Measurements from ENCODE around the gene RNF141.

RNF141 gene

DNA sequence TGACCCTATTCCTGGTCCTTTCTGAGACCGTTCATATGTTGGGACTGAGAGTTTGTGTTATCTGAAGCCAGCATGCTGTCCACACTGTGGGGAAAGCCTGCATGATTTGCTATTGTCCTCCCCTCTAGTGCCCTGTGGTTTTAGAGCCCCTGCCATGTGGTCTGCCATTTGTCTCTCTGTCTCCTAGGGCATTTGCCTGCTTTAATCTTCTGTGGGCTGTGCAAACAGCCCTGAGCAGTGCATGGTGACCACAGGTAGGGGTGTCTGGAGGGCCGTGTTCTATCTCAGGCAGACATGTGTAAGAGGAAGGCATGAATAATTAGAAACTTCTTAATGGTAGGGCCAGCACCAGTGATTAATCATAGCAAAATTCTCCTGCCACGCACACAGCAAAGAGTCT is 62.9 kb downstream of the RNF141 start:
- no peak for DNase-seq

DNA sequence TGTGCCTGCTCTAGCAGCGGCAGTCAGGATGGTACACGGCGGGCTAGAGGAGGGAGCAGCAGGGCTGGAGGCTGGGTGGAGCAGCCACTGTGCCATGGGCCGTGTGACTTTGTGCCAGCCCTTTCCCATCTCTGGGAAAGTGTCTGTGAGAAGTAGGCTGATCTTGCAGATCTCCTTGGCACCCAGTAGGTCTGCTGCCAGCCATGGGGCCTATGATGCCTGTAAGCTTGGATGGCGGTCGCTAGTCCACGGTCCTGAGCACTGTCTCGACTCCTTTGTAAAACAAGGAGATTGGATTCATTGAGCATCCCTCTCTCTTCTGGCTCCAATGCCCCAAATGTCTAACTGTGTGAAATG is 63.3 kb downstream of the RNF141 start:
- no peak for DNase-seq

DNA sequence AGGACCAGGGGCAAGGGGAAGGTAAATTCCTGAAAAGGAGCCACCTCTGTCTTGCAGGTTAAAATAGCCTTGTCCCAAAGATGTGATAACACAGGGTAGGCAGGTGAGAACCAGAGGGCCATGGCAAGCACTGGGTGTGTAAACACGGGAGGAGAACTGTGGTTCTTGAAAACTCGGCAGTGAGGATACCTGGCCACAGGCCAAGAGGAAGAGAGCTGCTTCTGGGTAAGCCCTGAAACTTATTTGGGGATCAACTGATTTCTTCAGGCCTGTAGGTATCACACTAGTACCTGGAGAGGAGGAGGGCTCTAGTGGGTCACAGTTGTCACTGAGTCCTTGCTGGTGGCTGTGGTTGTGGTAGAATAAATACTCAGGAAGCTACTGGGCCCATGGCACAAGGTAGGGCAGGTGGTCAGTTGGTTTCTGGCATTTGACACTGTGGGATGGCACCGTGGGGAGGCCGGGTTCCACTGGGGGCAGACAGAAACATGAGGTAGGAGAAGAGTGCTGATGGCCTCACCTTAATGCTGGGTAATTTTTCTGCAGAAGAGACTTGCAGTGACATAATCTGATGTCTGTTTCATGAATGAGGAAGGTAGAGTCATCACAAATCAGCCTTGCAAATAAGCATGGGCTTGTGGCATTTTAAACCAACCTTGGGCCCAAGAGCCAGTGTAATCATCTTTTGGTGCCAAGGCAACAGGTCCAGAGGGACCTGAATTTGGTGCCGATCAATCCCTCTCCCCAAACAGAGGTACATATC is 63.9 kb downstream of the RNF141 start:
- DNase-seq, result no peak

DNA sequence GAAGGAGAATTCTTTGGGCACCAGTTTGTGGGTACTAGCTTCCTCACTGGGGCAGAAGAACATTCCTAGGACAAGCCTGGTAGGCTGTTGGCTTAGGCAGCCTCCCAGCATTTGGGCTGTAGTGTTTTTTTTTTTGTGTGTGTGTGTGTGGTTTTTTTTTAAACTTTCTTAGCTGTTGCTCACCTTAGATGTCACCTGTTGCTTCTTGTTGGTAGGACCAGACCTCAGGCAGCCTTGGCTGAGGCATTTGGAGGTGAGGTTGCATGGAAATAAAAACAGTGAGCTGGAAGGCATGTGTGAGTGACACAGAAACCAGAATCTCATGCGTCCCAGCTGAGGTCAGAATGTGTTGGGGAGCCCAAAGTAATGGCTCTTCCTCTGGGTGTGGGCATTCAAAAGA is 64.6 kb downstream of the RNF141 start:
- no peak for DNase-seq

DNA sequence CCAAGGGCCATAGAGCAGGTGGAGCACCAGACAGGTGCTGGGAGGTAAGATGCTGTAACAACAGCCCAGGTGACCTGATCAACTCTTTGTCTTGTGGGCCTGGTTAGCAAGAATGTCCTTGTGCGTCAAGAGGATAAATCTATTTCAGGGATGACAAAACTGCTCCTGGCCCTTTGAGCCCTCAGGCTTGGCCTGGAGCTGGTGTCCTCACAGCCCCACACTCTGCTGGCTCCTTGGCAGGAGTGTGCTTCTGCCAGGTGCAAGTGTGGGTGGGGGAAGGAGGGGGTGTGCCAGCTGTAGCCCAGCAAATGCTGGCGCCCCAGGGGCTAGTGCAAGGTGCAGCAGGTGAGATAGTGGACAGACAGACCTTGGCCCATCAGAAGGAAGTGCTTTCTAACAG is 66.4 kb downstream of the RNF141 start:
- DNase-seq, result no peak

DNA sequence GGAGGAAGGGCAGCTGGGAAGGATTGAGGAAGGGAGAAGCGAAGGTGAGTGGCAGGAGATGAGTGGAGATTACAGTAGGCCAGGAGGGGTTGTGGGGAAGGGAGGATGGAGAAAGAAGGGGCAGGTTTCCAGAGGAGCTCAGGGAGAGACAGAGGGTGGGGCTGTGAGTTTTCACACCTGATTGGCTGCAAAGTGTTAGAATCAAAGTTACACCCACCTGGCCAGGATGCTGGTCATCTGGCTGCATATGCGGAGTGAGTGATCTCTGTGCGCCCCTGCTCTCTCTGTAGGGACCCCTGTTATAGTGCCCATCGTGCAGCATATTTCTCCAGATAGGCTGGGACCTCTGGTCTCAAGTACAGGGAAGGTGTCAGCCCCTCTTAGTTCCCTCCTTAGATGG is 67.6 kb downstream of the RNF141 start:
- no peak for DNase-seq

DNA sequence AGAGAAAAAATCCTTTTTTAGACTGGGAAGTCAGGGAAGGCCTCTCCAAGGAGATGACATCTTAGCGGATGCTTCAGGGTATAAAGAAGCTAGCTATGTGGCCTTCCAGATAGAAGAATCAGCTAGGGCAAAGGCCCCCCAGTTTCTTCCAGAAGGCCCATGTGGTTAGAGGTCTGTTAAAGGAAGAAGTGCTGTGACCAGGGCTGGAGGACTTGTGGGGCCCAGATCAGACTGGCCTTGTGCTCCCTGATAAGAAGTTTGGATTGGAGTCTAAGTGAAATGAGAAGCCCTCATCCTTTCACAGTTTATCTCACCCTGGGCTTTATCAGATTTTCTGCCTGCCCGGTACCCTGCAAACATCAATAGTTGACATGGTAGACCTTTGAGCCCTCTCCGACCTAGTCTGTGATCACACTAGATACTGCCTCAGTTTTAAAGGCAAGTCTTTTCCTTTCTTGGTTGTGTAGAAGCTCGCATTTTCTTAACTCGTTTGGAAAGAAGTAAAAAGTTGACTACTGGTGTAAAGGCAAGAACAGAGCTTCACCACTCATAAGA is 78.2 kb downstream of the RNF141 start:
- no peak for DNase-seq
